Endodermal cell (in vitro differentiated cells): ENCODE measurements around the gene CHD6. TPM values are rescaled to one million over a fixed set of nuclear protein-coding genes. Genes with fewer than 3 reads are reported as not detected.

Experiments used
- DNase-seq: peaks from one replicate; pipeline ENCODE4 v3.0.0-alpha.2; 2017
- H3K27ac ChIP-seq: 2 replicates; pipeline ENCODE4 v1.5.1; 2013; ENCODE audit warnings: mild to moderate bottlenecking, low read depth, low read length, moderate library complexity
- H3K27me3 ChIP-seq: 2 replicates; pipeline ENCODE4 v1.6.1; 2013; ENCODE audit warnings: mild to moderate bottlenecking, low read length, moderate library complexity; ENCODE audit not compliant: insufficient read depth, control insufficient read depth, poor library complexity, severe bottlenecking
- H3K36me3 ChIP-seq: 2 replicates; pipeline ENCODE4 v1.7.0; 2013; ENCODE audit warnings: mild to moderate bottlenecking, low read length, moderate library complexity; ENCODE audit not compliant: control insufficient read depth, insufficient read depth
- H3K4me1 ChIP-seq: one replicate; pipeline ENCODE4 v1.7.0; 2013; ENCODE audit warnings: low read length; ENCODE audit not compliant: control insufficient read depth, insufficient read depth
- H3K4me3 ChIP-seq: 2 replicates; pipeline ENCODE4 v1.5.1; 2013; ENCODE audit warnings: mild to moderate bottlenecking, low read length, moderate library complexity
- H3K9ac ChIP-seq: 2 replicates; pipeline ENCODE4 v1.6.1; 2013; ENCODE audit warnings: mild to moderate bottlenecking, low read length, moderate library complexity; ENCODE audit not compliant: poor library complexity, severe bottlenecking; ENCODE audit errors: extremely low read depth
- H3K9me3 ChIP-seq: 2 replicates; pipeline ENCODE4 v1.6.1; 2013; ENCODE audit warnings: mild to moderate bottlenecking, low read length, moderate library complexity; ENCODE audit not compliant: control insufficient read depth
- H3K27ac Mint-ChIP-seq: 2 replicates; pipeline ENCODE4 v1.8.0; 2020; ENCODE audit warnings: mixed read lengths
- H3K27me3 Mint-ChIP-seq: 2 replicates; pipeline ENCODE4 v1.8.0; 2021; ENCODE audit warnings: mild to moderate bottlenecking, mixed read lengths; ENCODE audit not compliant: insufficient read depth
- H3K36me3 Mint-ChIP-seq: 2 replicates; pipeline ENCODE4 v1.8.0; 2020; ENCODE audit warnings: low read depth, mixed read lengths
- H3K4me1 Mint-ChIP-seq: 2 replicates; pipeline ENCODE4 v1.8.0; 2020; ENCODE audit warnings: mixed read lengths
- H3K4me3 Mint-ChIP-seq: 2 replicates; pipeline ENCODE4 v1.8.0; 2020; ENCODE audit warnings: mild to moderate bottlenecking, moderate library complexity, mixed read lengths
- H3K9me3 Mint-ChIP-seq: 2 replicates; pipeline ENCODE4 v1.8.0; 2020; ENCODE audit warnings: mild to moderate bottlenecking, mixed read lengths
- CTCF ChIP-seq: fragments of 200-600 bp; sonication (generic); conservative IDR thresholded peaks from 2 replicates; pipeline ENCODE4 v1.5.0; 2021; ENCODE audit warnings: antibody characterized with exemption, mild to moderate bottlenecking
- WGBS, 2 experiments: methylation state at CpG; one replicate each; pipeline versions ENCODE4 v1.1.5 to v1.1.7; 2013; ENCODE audit warnings: missing lambda C conversion rate in 2 of 2, mixed read lengths in 1 of 2; ENCODE audit not compliant: insufficient coverage in 1 of 2, insufficient read length in 1 of 2; 5-methylcytosine and 5-hydroxymethylcytosine counted together
- total RNA-seq, 2 donors: library from RNA; stranded (reverse); fragmentation: NEBNext Ultra II Directional in 1 of 2; extraction: Animal tissue kit (Norgen Biotek cat#: 25700) in 1 of 2; gene quantifications; 2 replicates in 1 of 2; 3 replicates in 1 of 2; pipeline ENCODE4 v1.2.1, GENCODE V29; 2021

CHD6 gene
- total RNA-seq, 2 donors from 2014 or later: 82.5 to 107 TPM

- Histone ChIP-seq H3K27me3 (peaks cover 53% of the 10 kb centered on the region), H3K27ac (no peak within 1 kb of the TSS), H3K36me3 (no peaks in the 10 kb centered on the region), H3K9ac (no peak within 1 kb of the TSS), H3K9me3 (no peaks in the 10 kb centered on the region), H3K4me3 (peak within 1 kb of the TSS; percentile 65), H3K4me1 (no peaks in the 10 kb centered on the region)
- no peak for TF ChIP-seq CTCF
- H3K27ac Mint-ChIP-seq: no peak within 1 kb of the TSS
- WGBS, 2 experiments: 7 to 11% methylated on average over 13 to 93 of the region's 93 CpGs
- peak within 1 kb of the TSS; percentile 54 for H3K4me3 Mint-ChIP-seq
- no peaks in the 10 kb centered on the region for H3K36me3 Mint-ChIP-seq
- peak; percentile 80 for DNase-seq
- peaks cover 57% of the 10 kb centered on the region for H3K27me3 Mint-ChIP-seq
- H3K9me3 Mint-ChIP-seq: peaks cover 8% of the 10 kb centered on the region
- peaks cover 6% of the 10 kb centered on the region for H3K4me1 Mint-ChIP-seq
These were observed 251.4 kb downstream of the CHD6 start, which contains the start of gene EMILIN3 for GRCh38 chr20:41366546-41367392. EMILIN3 (minus strand) TSS chr20:41366818; CDS start chr20:41366634, 184 bp downstream.

GRCh38 chr20:41365777-41366545 is 252.2 kb downstream of the CHD6 start:
- no peak for TF ChIP-seq CTCF
- WGBS, 2 experiments: 9 to 26% methylated on average over 20 to 76 of the region's 76 CpGs
- no peak overlapping the region for H3K27ac Mint-ChIP-seq
- peak; percentile 71 for DNase-seq
- Histone ChIP-seq H3K4me3 (no peak overlapping the region), H3K9ac (no peak overlapping the region), H3K9me3 (no peaks in the 10 kb centered on the region), H3K4me1 (no peaks in the 10 kb centered on the region), H3K27ac (no peak overlapping the region), H3K27me3 (peaks cover 53% of the 10 kb centered on the region), H3K36me3 (no peaks in the 10 kb centered on the region)
- peaks cover 2% of the 10 kb centered on the region for H3K9me3 Mint-ChIP-seq
- H3K27me3 Mint-ChIP-seq: peaks cover 51% of the 10 kb centered on the region
- H3K4me3 Mint-ChIP-seq: peak overlapping the region; percentile 41
- peaks cover 6% of the 10 kb centered on the region for H3K4me1 Mint-ChIP-seq
- H3K36me3 Mint-ChIP-seq: no peaks in the 10 kb centered on the region

GRCh38 chr20:41364967-41365765 is 253.0 kb downstream of the CHD6 start:
- Mint-ChIP-seq H3K36me3 (no peaks in the 10 kb centered on the region), H3K4me1 (peaks cover 6% of the 10 kb centered on the region), H3K27me3 (peaks cover 50% of the 10 kb centered on the region), H3K4me3 (peak overlapping the region; percentile 41), H3K9me3 (no peaks in the 10 kb centered on the region), H3K27ac (no peak overlapping the region)
- H3K9ac ChIP-seq: no peak overlapping the region
- no peak for DNase-seq
- H3K4me3 ChIP-seq: no peak overlapping the region
- H3K36me3 ChIP-seq: no peaks in the 10 kb centered on the region
- peaks cover 53% of the 10 kb centered on the region for H3K27me3 ChIP-seq
- no peaks in the 10 kb centered on the region for H3K4me1 ChIP-seq
- WGBS, 2 experiments: 84 to 93% methylated on average over 15 to 19 of the region's 19 CpGs
- no peak overlapping the region for H3K27ac ChIP-seq
- H3K9me3 ChIP-seq: no peaks in the 10 kb centered on the region
- no peak for TF ChIP-seq CTCF
